GM10847 (cell line): ENCODE measurements around the gene ASIC1.

Experiments
- POLR2A ChIP-seq: IDR thresholded peaks from 2 replicates; pipeline ENCODE4 v1.6.1; 2011; ENCODE audit not compliant: insufficient read length; ENCODE audit errors: extremely low read depth

Gene ASIC1

DNA sequence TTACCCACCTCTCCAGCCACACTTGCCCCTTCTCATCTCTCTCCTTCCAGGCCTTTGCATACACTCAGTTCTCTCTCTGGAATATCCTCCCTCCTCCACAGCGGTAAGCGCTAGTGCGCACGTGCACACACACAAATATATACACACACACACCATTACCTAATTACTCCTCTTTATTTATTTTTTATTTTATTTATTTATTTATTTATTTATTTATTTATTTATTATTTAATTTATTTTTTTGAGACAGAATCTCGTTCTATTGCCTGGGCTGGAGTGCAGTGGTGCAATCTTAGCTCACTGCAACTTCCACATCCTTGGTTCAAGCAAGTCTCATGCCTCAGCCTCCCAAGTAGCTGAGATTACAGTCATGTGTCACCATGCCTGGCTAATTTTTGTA lies 11.7 kb downstream of the ASIC1 start:
- no peak for TF ChIP-seq POLR2A

DNA sequence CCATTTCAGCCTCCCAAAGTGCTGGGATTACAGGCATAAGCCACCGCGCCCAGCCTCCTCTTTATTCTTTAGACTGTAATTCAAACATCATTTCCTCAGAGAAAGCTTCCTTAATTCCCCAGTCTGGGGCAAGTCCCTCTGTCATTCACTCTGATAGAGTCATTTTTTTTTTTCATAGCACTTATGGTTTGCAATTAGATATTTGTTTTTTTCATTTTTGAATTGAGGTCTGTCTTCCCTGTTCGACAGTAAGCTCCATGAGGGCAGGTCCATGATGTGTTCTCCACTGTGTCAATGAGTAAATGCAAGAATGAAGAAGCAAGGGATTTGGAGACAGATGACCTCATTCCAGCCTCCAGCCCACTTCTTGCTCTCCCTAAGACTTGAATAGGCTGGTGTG lies 12.1 kb downstream of the ASIC1 start:
- no peak for TF ChIP-seq POLR2A

DNA sequence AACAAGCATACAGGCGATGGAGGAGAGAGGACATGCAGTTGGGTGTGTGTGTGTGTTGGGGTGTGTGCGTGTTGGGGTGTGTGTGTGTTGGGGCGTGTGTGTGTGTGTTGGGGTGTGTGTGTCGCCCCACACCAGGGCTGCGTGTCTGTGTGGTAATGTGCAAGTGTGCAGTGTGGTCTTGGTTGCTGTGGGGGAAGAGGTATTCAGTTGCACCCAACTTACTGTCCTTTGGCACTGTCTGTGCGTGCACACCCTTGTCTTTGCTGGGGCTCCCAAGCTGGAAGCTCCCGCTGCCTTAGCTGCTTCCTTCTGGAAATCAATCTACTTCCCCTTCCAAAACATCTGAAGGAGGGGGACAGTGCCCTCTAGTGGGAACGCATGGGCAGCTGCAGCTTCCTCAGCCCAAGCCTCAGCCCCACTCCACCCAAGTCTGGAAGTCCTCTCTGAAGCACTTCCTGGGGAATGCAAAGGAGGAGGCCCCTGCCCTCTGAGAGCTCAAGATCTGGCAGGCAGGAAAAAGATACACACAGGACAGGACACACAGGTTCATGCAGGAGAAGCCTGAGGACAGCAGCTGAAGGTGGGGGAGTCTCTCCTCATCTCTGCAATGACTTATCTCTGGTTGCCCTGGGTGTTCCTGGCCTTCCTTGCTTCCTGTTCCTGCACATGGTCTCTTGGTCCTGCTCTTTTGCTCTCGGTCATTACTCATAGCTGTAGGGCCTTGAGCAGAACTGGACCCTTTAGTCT lies 13.1 kb downstream of the ASIC1 start:
- no peak for TF ChIP-seq POLR2A

DNA sequence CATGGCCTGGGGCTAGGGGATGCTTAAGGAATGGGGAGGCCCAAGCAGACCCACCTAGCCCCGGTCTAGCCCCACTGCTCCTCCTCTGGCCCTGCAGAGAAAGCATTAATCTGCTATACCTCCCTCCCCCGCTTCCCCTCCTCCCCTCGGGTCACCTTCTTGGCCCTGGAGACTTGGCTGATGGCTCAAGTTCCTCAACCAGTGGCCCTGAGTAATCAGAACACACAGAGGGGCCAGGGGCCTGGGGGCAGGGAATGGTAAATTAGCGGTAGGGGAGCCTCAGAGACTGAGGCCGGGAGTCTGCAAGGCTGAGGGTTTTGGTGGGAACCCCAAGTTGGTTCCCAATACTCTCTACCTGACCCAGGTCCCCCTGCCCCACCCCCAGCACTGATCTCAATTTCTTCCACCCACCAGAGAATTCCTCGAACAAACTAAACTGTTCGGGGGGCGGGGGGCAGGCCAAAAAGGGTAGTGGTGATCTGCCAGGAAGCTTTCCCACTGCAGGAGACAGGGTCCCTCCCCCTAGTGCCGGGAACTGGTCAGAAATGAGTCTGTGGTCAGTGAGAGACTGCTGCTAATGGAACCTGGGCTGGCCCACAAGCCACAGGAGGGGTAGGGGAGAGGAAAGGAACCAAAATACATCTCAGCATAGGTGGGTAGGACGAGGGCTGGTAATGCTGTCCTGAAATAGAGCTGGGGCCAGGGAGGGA lies 15.0 kb downstream of the ASIC1 start:
- TF ChIP-seq POLR2A: no peak

DNA sequence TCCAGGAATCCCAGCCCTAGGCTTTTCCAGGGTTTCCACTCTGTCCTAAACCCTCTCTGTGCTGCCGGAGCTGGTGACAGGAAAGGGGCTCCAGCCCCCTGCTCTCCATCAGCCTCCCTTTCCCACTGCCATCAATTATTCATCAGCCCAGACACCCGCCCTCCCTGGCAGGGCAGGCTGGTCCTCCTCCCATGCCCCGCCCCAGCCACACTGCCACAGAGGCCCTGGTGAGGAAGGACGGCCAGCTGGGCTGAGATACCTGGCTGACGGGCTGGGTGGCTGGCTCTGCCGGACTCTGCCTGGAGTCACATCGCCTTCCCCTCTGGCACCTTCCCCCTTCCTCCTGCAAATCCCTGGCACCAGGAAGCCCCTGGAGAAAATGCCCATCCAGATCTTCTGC lies 15.8 kb downstream of the ASIC1 start:
- no peak for TF ChIP-seq POLR2A

DNA sequence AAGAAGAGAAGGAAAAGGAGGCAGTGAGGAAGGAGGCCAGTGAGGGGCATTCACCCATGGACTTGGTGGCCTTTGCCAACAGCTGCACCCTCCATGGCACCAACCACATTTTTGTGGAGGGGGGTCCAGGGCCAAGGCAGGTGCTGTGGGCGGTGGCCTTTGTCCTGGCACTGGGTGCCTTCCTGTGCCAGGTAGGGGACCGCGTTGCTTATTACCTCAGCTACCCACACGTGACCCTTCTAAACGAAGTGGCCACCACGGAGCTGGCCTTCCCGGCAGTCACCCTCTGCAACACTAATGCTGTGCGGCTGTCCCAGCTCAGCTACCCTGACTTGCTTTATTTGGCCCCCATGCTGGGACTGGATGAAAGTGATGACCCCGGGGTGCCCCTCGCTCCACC lies 16.3 kb downstream of the ASIC1 start:
- TF ChIP-seq POLR2A: no peak

DNA sequence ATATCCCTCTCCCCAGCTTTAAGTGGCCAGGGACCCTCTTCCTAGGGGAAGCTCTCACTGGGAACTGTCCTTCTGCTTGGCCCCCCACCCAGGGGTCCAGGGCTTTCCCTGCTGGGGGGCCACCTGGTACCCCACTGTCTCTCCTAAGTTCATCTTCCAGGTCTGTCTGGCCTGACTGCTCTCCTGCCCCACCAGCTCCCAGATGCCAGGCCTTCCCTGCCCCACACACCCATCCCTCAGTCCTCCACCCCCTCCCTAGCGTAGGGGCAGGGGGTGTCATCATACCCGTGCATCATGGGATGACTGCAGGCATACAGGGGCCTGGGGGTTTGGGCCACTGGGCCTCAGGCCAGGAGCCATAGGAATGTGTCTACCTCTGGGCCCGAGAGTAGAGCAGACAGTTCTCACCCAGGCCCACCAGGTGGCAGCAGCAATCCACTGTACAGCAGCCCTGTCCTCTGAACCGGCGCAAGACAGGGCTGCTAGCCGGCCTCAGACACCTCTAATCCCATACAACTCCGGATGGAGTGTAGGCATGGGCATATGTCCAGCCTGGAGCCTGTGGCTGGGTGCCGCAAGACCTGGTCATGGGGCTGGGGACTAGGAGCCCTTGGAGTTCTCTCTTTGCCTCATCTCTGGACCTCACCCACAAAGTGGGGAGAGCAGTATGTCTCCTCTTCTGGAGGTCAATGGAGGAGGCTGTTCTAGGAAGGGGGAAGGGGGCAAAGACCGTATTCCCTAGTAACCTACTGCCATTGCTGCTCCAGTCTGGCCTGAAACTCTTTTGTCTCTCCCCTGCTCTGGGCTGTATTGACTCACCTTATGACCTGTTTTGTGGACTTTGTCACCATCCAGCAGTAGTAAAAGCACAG lies 17.8 kb downstream of the ASIC1 start:
- TF ChIP-seq POLR2A: no peak

DNA sequence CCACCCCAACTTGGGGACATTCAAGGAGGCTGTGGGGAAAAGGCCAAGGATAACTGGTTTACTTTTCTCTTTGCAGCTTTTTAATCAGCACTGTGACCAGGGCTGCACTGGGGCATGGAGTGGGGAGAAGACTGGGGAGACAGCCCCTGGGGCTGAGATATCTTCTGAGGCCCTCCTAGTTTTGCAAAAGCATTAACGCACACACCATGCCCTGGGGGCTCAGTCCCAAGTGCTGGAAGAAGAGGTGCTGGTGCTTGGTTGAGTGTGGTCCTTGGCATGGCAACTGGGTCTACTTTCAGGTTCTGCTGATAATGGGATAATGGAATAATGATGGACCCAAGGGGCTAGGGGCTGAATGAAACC lies 18.4 kb downstream of the ASIC1 start:
- TF ChIP-seq POLR2A: no peak

DNA sequence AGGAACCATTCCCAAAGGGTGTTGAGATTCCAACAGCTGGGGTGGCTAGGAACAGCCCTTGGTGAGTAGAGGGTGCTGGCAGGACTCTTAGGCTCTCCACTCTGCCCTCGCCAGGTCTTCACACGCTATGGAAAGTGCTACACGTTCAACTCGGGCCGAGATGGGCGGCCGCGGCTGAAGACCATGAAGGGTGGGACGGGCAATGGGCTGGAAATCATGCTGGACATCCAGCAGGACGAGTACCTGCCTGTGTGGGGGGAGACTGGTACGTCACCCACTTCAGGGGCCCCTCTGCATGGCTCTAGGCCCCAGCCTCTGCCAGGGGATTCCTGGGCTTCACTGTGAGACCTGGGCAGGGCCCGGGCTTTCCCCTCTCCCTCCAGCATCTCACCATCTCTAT lies 19.7 kb downstream of the ASIC1 start:
- no peak for TF ChIP-seq POLR2A

DNA sequence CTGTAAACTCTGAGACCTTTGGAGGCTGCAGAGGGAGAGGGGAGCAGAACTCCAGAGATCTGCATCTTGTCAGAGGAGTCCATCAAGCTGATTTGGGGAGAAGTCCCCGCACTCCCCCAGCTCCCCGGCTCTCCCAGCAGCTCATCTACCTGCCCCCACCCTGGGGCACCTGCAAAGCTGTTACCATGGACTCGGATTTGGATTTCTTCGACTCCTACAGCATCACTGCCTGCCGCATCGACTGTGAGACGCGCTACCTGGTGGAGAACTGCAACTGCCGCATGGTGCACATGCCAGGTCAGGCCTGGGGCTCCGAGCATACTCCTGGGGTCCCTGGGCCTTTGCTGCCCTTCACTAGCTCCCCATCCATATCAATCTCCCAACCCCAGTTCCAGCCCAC lies 20.9 kb downstream of the ASIC1 start:
- no peak for TF ChIP-seq POLR2A

DNA sequence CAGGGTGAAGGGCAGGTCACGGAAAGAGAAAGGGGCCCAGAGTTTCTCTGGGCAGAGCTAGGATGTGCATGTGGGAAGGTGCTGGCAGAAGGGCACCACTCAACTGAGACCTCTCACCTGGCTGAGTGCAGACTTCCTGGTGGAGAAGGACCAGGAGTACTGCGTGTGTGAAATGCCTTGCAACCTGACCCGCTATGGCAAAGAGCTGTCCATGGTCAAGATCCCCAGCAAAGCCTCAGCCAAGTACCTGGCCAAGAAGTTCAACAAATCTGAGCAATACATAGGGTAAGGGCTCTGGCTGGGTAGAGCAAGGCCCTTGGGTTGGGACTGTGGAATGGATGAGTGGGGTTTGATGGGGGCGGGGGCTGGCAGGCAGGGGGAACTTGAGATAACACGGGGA lies 22.4 kb downstream of the ASIC1 start:
- TF ChIP-seq POLR2A: no peak

DNA sequence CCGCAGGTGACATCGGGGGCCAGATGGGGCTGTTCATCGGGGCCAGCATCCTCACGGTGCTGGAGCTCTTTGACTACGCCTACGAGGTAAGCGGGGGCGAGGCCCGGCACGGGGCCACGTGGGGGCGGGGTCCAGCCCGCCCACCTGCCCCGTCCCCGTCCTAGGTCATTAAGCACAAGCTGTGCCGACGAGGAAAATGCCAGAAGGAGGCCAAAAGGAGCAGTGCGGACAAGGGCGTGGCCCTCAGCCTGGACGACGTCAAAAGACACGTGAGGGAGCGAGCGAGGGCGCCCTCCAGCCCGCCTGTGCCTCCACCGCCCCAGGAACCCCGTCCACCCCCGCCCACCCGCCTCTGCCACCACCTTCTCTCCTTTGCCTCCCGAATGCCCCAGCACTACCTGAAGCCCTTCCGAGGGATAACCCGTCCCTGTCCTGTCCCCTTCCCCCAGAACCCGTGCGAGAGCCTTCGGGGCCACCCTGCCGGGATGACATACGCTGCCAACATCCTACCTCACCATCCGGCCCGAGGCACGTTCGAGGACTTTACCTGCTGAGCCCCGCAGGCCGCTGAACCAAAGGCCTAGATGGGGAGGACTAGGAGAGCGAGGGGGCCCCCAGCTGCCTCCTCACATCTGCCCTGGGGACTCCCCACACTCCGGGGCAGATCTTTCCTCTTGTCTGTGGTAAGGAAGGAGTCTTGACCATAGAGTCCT lies 23.9 kb downstream of the ASIC1 start:
- no peak for TF ChIP-seq POLR2A

DNA sequence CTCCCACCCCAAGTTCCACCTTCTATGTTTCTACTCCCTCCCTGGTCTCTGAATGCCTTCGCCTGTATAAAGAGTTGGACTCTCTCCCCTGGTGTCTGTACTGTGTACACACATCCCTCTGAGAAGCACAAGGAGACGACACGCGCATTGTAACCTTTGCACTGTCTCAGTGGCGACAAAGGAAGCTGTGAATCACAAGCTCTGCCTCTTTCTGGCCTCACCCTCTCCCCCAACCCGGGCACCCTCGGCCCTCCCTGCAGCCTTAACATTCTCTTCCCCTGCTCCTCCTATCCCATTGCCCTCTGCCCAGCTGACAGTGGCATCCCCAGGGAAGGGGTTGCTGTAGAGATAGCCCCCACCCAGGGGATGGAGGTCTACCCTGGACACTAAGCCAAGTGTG lies 25.2 kb downstream of the ASIC1 start:
- no peak for TF ChIP-seq POLR2A

DNA sequence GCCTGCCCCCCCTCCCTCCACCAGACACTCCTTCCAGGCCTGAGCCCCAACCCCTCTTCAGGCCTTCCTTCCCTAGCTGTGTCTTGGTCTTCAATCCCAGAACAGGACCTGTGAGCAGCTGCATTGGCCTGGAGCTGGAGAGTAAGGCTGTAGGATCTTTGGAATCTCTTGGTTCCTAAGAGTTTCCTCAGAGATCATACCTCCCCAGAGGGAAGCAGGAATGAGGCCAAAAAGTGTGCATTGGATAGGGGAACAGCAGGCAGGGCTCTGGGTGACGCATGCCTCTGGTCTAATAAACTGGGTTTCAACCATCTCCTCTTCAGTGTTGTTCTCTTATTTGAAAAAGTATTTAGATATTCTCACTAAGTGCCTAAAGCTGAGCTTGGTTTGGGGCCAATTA lies 25.9 kb downstream of the ASIC1 start:
- TF ChIP-seq POLR2A: no peak
